Right cardiac atrium (tissue), 5 donors: ENCODE data around the gene OSBP. TPM values are rescaled to one million over a fixed set of nuclear protein-coding genes. Genes with fewer than 3 reads are reported as not detected.
"Not testable (repeated sequence)": the region's sequence is repeated elsewhere in the genome, so short reads cannot be mapped to it uniquely, and the experiment has no call there.

ENCODE experiments used
- ATAC-seq, 2 donors: fragments of 200-7000 bp; cut with Tn5 transposase; one replicate each; pipeline versions ENCODE4 v1.8.0 to v1.9.1; 2020; ENCODE audit warnings: moderate library complexity in 2 of 2, mild to moderate bottlenecking in 1 of 2
- DNase-seq, 3 donors: peaks; one replicate each; pipeline ENCODE4 v3.0.0-alpha.2; 2020
- H3K27ac ChIP-seq: one replicate; pipeline ENCODE4 v1.5.1; 2013; ENCODE audit warnings: mild to moderate bottlenecking, low read length, control low read depth, moderate library complexity
- H3K27me3 ChIP-seq: one replicate; pipeline ENCODE4 v1.6.1; 2013; ENCODE audit not compliant: control insufficient read depth, insufficient read depth
- H3K4me1 ChIP-seq: one replicate; pipeline ENCODE4 v1.6.1; 2013; ENCODE audit warnings: low read length; ENCODE audit not compliant: control insufficient read depth, insufficient read depth
- H3K4me3 ChIP-seq: one replicate; pipeline ENCODE4 v1.5.1; 2013; ENCODE audit warnings: low read length, control low read depth
- H3K9me3 ChIP-seq: one replicate; pipeline ENCODE4 v1.6.1; 2013; ENCODE audit warnings: low read length; ENCODE audit not compliant: control insufficient read depth
- WGBS: extraction: QIAGEN DNeasy Blood & Tissue Kit; methylation state at CpG from one replicate; pipeline ENCODE4 v1.1.7; 2013; 5-methylcytosine and 5-hydroxymethylcytosine counted together
- intact Hi-C, 4 donors: fragments of 100-400 bp; cut with DNase I; formaldehyde crosslinking; loops; one replicate each; pipeline versions ENCODE4 v1.11.0 to v1.14.0; 2022 to 2023
- microRNA-seq, 2 donors: library from miRNA; unstranded; fragments of <30 nt; microRNA quantifications; one replicate each; pipeline ENCODE4 v1.2.0, GENCODE V29; 2020 to 2021
- polyA plus RNA-seq: library from polyadenylated mRNA; stranded (reverse); fragments of 200-250 nt; gene quantifications from one replicate; pipeline ENCODE4 v1.2.3, GENCODE V29; 2013
- total RNA-seq, 4 donors: library from RNA; stranded (reverse); fragmentation: NEBNext Ultra II Directional; extraction: Animal tissue kit (Norgen Biotek cat#: 25700); gene quantifications; one replicate each; pipeline ENCODE4 v1.2.1, GENCODE V29; 2021
- donor health status: healthy with polysubstance abuse.
- donor health status: DM: no; HTN: yes; CAD: no.
- donor health status: DM: no; HTN: no; CAD: no.
- donor health status: DM: no; HTN: yes; CAD: no; lungs with severe emphysema.
- donor health status: DM: yes; HTN: yes; CAD: no.

Gene OSBP
- total and polyA plus RNA-seq, 5 donors, result 16.2 to 40.6 (median 35.2) TPM

DNA sequence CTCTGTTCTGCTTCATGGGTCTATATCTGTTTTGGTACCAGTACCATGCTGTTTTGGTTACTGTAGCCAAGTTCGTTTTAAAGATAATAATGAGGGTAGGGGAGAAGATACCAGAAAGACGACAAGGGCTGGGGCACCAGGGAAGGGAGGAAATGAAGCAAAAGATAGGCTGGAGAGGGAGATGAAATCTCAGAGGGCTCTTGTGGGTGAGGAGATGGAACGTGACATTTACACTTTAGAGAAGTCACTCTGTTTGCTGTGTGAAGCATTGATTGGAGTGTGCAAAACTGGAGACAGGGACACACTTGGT lies 70.8 kb downstream of the OSBP start:
- H3K9me3 ChIP-seq, result no peaks in the 10 kb centered on the region
- DNase-seq, result no peak
- ATAC-seq, result no peak
- no peak overlapping the region for H3K4me3 ChIP-seq
- no peaks in the 10 kb centered on the region for H3K27me3 ChIP-seq
- WGBS, result 52% methylated on average over 3 of the region's 3 CpGs
- intact Hi-C loops, result no loop called here
- no peak overlapping the region for H3K27ac ChIP-seq
- no peaks in the 10 kb centered on the region for H3K4me1 ChIP-seq

DNA sequence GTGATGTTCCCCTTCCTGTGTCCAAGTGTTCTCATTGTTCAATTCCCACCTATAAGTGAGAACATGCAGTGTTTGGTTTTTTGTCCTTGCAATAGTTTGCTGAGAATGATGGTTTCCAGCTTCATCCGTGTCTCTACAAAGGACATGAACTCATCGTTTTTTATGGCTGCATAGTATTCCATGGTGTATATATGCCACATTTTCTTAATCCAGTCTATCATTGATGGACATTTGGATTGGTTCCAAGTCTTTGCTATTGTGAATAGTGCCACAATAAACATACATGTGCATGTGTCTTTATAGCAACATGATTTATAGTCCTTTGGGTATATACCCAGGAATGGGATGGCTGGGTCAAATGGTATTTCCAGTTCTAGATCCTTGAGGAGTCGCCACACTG lies 71.9 kb downstream of the OSBP start:
- WGBS, result 88% methylated on average over 3 of the region's 3 CpGs
- not testable (repeated sequence) for DNase-seq, H3K4me1 ChIP-seq

DNA sequence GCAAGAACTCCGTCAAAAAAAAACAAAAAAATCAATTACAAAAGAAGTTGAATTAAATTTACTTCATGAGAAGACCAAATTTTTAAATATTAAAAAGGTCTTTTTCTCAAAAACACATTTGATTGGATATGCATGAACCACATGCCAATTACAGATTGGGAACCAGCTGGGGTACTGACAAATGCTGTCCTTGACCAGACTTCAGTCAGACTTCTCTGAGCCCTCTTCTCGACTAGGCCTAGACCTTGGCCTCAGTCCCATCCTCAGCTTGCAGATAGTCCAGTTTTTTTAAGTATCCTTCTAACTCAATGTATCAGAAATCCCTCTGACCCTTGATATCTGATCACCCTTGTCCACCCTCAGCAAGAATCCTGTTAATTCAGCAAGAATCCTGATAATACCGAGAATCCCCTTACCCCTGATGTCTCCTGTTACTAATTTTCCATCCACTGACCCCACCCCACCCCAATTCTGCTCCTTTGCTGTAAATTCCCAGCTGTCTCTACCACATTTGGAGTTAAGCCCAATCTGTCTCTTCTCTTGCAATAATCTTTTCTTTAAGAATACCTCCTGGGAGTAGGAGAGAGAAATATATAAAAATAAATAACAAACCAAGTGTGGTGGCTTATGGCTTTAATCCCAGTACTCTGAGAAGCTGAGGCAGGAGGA lies 73.3 kb downstream of the OSBP start:
- Histone ChIP-seq H3K27me3 (no peaks in the 10 kb centered on the region), H3K4me3 (no peak overlapping the region), H3K27ac (no peak overlapping the region), H3K9me3 (no peaks in the 10 kb centered on the region), H3K4me1 (no peaks in the 10 kb centered on the region)
- DNase-seq, result no peak
- ATAC-seq, result no peak
- intact Hi-C loops, result no loop called here
- WGBS, result 69% methylated on average over 3 of the region's 3 CpGs

More for the DNA sequence above, 71.9 kb downstream of the OSBP start:
- ATAC-seq, H3K27ac ChIP-seq, H3K4me3 ChIP-seq, H3K9me3 ChIP-seq, intact Hi-C loops, H3K27me3 ChIP-seq: not testable (repeated sequence)

DNA sequence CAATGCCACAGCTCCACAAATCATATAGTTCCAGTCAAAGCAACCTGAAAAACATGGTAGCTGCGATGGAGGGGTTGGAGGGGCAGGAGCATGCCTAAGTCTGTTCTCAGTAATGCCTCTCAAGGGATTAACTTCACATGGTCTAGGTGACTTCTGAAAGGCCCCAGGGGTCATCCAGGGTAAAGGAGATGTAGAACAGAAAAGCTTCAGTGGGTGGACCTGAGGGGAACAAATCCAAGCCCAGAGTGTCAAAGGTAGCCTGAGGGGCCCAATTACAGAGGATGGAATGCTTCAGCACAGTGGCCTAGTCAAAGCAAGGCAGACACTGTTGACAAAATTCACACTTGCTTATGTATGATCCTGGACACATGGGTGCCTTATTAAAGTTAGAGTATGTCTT lies 80.9 kb downstream of the OSBP start:
- Histone ChIP-seq H3K27ac (no peak overlapping the region), H3K4me1 (no peaks in the 10 kb centered on the region), H3K4me3 (no peak overlapping the region), H3K9me3 (no peaks in the 10 kb centered on the region), H3K27me3 (no peaks in the 10 kb centered on the region)
- intact Hi-C loops, result loop anchor here in 3 of 4 donors (5.0 kb wide), 2 partner anchors 143 to 148 kb away; no protein-coding TSS in a partner anchor
- no peak for DNase-seq
- ATAC-seq, result no peak
- WGBS, result 89% methylated on average over 1 of the region's 1 CpG

DNA sequence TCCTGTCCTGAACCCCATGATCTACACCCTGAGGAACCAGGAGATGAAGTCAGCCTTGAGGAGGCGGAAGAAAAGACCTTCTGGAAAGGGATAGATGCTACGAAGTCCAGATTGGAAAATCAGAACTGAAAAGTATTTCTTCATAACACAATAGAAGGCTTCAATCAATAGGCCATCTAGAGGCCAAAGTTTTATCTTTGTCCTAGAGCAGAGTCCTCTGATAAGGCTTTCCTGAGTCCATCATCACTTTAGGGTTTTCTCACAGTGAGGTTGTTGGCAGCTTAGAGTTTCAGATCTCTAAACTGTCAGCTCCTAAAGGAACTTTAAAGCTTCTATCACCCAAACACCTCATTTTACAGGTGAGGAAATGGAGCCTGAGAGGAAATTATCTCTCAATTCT lies 83.0 kb downstream of the OSBP start:
- intact Hi-C loops, result no loop called here
- no peak for ATAC-seq
- WGBS, result 76% methylated on average over 2 of the region's 2 CpGs
- DNase-seq, result no peak
- Histone ChIP-seq H3K27me3 (no peaks in the 10 kb centered on the region), H3K4me1 (no peaks in the 10 kb centered on the region), H3K9me3 (no peaks in the 10 kb centered on the region), H3K4me3 (no peak overlapping the region), H3K27ac (no peak overlapping the region)

DNA sequence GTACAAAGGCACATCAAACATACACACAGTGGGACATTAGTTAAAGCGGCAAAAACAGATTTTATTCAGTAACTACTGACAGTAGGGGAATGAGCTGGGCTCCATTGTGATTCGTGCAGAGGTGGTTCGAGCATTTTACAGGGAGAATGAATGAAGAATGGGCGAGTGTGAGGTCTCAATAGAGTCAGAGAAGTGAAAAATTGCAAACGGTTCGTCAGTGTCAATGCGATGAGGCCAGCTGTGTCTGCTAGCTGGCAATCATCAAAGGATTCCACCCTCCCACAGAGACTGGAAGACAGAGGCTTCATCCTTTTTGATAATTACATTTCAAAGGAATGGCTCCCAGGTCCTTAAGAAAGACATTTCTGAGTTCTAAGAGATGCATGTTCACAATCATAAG lies 86.9 kb downstream of the OSBP start:
- ATAC-seq, result no peak
- intact Hi-C loops, result no loop called here
- WGBS, result 45% methylated on average over 7 of the region's 7 CpGs

More for the DNA sequence above, 86.9 kb downstream of the OSBP start:
- Histone ChIP-seq H3K4me3 (no peak overlapping the region), H3K4me1 (no peaks in the 10 kb centered on the region), H3K9me3 (no peaks in the 10 kb centered on the region), H3K27ac (no peak overlapping the region), H3K27me3 (no peaks in the 10 kb centered on the region)
- no peak for DNase-seq

Small RNA genes within 50 kb of the gene (microRNA-seq; reads per million reads assigned to microRNA genes)
- gene MIR3162, result 0 to 0.54 reads per million in 2 donors

Other genes with a start within 250 kb of the OSBP start
- not detected for gene OR5A2, start 189.4 kb downstream of the OSBP start, total RNA-seq
- gene OR5A2, start 189.4 kb downstream of the OSBP start, polyA plus RNA-seq, result not detected
- gene OR5A1, start 179.3 kb downstream of the OSBP start, total RNA-seq, result not detected
- gene OR5A1, start 179.3 kb downstream of the OSBP start, polyA plus RNA-seq, result not detected
- gene OR4D6, start 158.8 kb downstream of the OSBP start, total RNA-seq, result not detected
- not detected for gene OR4D6, start 158.8 kb downstream of the OSBP start, polyA plus RNA-seq
- gene OR4D10, start 142.5 kb downstream of the OSBP start, total RNA-seq, result not detected
- not detected for gene OR4D10, start 142.5 kb downstream of the OSBP start, polyA plus RNA-seq
- gene OR4D11, start 112.2 kb downstream of the OSBP start, total RNA-seq, result not detected
- gene OR4D11, start 112.2 kb downstream of the OSBP start, polyA plus RNA-seq, result not detected
- not detected for gene OR4D9, start 104.2 kb downstream of the OSBP start, total RNA-seq
- gene OR4D9, start 104.2 kb downstream of the OSBP start, polyA plus RNA-seq, result not detected
- gene PATL1, start 53.3 kb upstream of the OSBP start, total RNA-seq, result 10 to 100 TPM; 20.2 to 30.2 (median 23.7) TPM
- gene PATL1, start 53.3 kb upstream of the OSBP start, polyA plus RNA-seq, result 11.7 TPM
- gene OR10V1, start 98.1 kb upstream of the OSBP start, total RNA-seq, result not detected
- not detected for gene OR10V1, start 98.1 kb upstream of the OSBP start, polyA plus RNA-seq
- 10 to 100 TPM in 3 of 4 donors, 1 to 10 TPM in 1; 7.4 to 12.0 (median 10.7) TPM for gene STX3, start 139.6 kb upstream of the OSBP start, total RNA-seq
- 7.1 TPM for gene STX3, start 139.6 kb upstream of the OSBP start, polyA plus RNA-seq
- gene MRPL16, start 195.0 kb upstream of the OSBP start, total RNA-seq, result 10 to 100 TPM; 53.7 to 82.6 (median 70.1) TPM
- 150 TPM for gene MRPL16, start 195.0 kb upstream of the OSBP start, polyA plus RNA-seq
- not detected for gene CBLIF, start 229.7 kb upstream of the OSBP start, total RNA-seq
- not detected for gene CBLIF, start 229.7 kb upstream of the OSBP start, polyA plus RNA-seq